Measurements from ENCODE around the gene KRT6A. TPM values are rescaled to one million over a fixed set of nuclear protein-coding genes. Genes with fewer than 3 reads are reported as not detected.

KRT6A gene
- total and polyA plus RNA-seq, 5 donors, result not detected

- 60% methylated on average over 18 of the region's 18 CpGs for WGBS
- Histone ChIP-seq H3K4me3 (ENCODE audit: low read length) (no peak overlapping the region), H3K9me3 (ENCODE audit: control insufficient read depth, low read length) (no peaks in the 10 kb centered on the region), H3K27ac (ENCODE audit: low read length) (no peak overlapping the region), H3K27me3 (ENCODE audit: control insufficient read depth, insufficient read depth) (no peaks in the 10 kb centered on the region), H3K4me1 (ENCODE audit: control insufficient read depth, insufficient read depth, low read length) (no peaks in the 10 kb centered on the region)
- DNase-seq (no peak), ATAC-seq (no peak)
- intact Hi-C loops (cut with DNase I), result no loop called here
These were observed 38.7 kb upstream of the KRT6A start for GRCh38 chr12:52531566-52532300.

GRCh38 chr12:52530905-52531304 lies 37.8 kb upstream of the KRT6A start:
- no peak overlapping the region for H3K27ac ChIP-seq (ENCODE audit: low read length)
- ATAC-seq, result no peak
- H3K27me3 ChIP-seq (ENCODE audit: control insufficient read depth, insufficient read depth), result no peaks in the 10 kb centered on the region
- H3K4me1 ChIP-seq (ENCODE audit: control insufficient read depth, insufficient read depth, low read length), result no peaks in the 10 kb centered on the region
- intact Hi-C loops (cut with DNase I), result no loop called here
- no peaks in the 10 kb centered on the region for H3K9me3 ChIP-seq (ENCODE audit: control insufficient read depth, low read length)
- no peak overlapping the region for H3K4me3 ChIP-seq (ENCODE audit: low read length)
- WGBS, result 74% methylated on average over 2 of the region's 2 CpGs
- DNase-seq, result no peak

DNA sequence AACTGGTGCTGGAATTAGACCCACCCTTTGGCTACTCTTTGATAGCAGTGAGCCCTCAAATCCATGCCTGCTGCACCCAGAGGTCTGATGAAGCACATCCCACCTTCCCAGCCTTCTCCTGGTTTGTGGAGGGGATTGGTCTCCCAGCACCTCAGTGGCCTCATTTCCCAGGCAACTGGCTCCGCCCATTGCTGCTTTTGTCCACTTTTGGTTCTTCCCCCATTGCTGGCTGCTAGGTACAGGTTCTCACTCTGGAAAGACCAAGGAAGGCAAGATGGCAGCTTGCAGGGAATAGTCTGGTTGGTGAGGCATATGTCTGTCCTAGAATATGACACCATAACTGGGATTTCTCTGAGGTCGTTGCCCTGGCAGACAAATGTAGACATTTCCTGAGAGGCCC lies 37.3 kb upstream of the KRT6A start:
- intact Hi-C loops (cut with DNase I), result no loop called here
- ATAC-seq, result no peak
- no peak overlapping the region for H3K27ac ChIP-seq (ENCODE audit: low read length)
- 62% methylated on average over 2 of the region's 2 CpGs for WGBS
- H3K27me3 ChIP-seq (ENCODE audit: control insufficient read depth, insufficient read depth), result no peaks in the 10 kb centered on the region
- H3K4me1 ChIP-seq (ENCODE audit: control insufficient read depth, insufficient read depth, low read length), result no peaks in the 10 kb centered on the region
- no peak overlapping the region for H3K4me3 ChIP-seq (ENCODE audit: low read length)
- no peak for DNase-seq
- no peaks in the 10 kb centered on the region for H3K9me3 ChIP-seq (ENCODE audit: control insufficient read depth, low read length)

GRCh38 chr12:52529846-52530245 lies 36.8 kb upstream of the KRT6A start:
- H3K4me1 ChIP-seq (ENCODE audit: control insufficient read depth, insufficient read depth, low read length), result no peaks in the 10 kb centered on the region
- H3K4me3 ChIP-seq (ENCODE audit: low read length), result no peak overlapping the region
- WGBS, result 94% methylated on average over 9 of the region's 9 CpGs
- ATAC-seq (no peak), DNase-seq (no peak)
- H3K9me3 ChIP-seq (ENCODE audit: control insufficient read depth, low read length), result no peaks in the 10 kb centered on the region
- intact Hi-C loops (cut with DNase I), result no loop called here
- no peak overlapping the region for H3K27ac ChIP-seq (ENCODE audit: low read length)
- no peaks in the 10 kb centered on the region for H3K27me3 ChIP-seq (ENCODE audit: control insufficient read depth, insufficient read depth)

- DNase-seq (no peak), ATAC-seq (no peak)
- H3K4me1 ChIP-seq (ENCODE audit: control insufficient read depth, insufficient read depth, low read length), result no peaks in the 10 kb centered on the region
- H3K27ac ChIP-seq (ENCODE audit: low read length), result no peak overlapping the region
- WGBS, result 85% methylated on average over 2 of the region's 2 CpGs
- H3K27me3 ChIP-seq (ENCODE audit: control insufficient read depth, insufficient read depth), result no peaks in the 10 kb centered on the region
- intact Hi-C loops (cut with DNase I), result no loop called here
- H3K4me3 ChIP-seq (ENCODE audit: low read length), result no peak overlapping the region
- H3K9me3 ChIP-seq (ENCODE audit: control insufficient read depth, low read length), result no peaks in the 10 kb centered on the region
These were observed 36.4 kb upstream of the KRT6A start for GRCh38 chr12:52529417-52529816.

GRCh38 chr12:52528641-52529143 lies 35.6 kb upstream of the KRT6A start:
- intact Hi-C loops (cut with DNase I), result no loop called here
- DNase-seq (no peak), ATAC-seq (no peak)
- Histone ChIP-seq H3K27me3 (ENCODE audit: control insufficient read depth, insufficient read depth) (no peaks in the 10 kb centered on the region), H3K4me3 (ENCODE audit: low read length) (no peak overlapping the region), H3K9me3 (ENCODE audit: control insufficient read depth, low read length) (no peaks in the 10 kb centered on the region), H3K4me1 (ENCODE audit: control insufficient read depth, insufficient read depth, low read length) (no peaks in the 10 kb centered on the region), H3K27ac (ENCODE audit: low read length) (no peak overlapping the region)
- WGBS, result 83% methylated on average over 8 of the region's 8 CpGs

GRCh38 chr12:52527121-52527800 lies 34.2 kb upstream of the KRT6A start:
- Histone ChIP-seq H3K4me3 (ENCODE audit: low read length) (no peak overlapping the region), H3K27ac (ENCODE audit: low read length) (no peak overlapping the region), H3K4me1 (ENCODE audit: control insufficient read depth, insufficient read depth, low read length) (no peaks in the 10 kb centered on the region), H3K9me3 (ENCODE audit: control insufficient read depth, low read length) (no peaks in the 10 kb centered on the region), H3K27me3 (ENCODE audit: control insufficient read depth, insufficient read depth) (no peaks in the 10 kb centered on the region)
- WGBS, result 50% methylated on average over 4 of the region's 4 CpGs
- intact Hi-C loops (cut with DNase I), result no loop called here
- no peak for ATAC-seq
- no peak for DNase-seq

GRCh38 chr12:52526511-52526951 lies 33.5 kb upstream of the KRT6A start:
- 65% methylated on average over 8 of the region's 8 CpGs for WGBS
- DNase-seq (no peak), ATAC-seq (no peak)
- Histone ChIP-seq H3K27me3 (ENCODE audit: control insufficient read depth, insufficient read depth) (no peaks in the 10 kb centered on the region), H3K9me3 (ENCODE audit: control insufficient read depth, low read length) (no peaks in the 10 kb centered on the region), H3K4me3 (ENCODE audit: low read length) (no peak overlapping the region), H3K27ac (ENCODE audit: low read length) (no peak overlapping the region), H3K4me1 (ENCODE audit: control insufficient read depth, insufficient read depth, low read length) (no peaks in the 10 kb centered on the region)
- intact Hi-C loops (cut with DNase I), result no loop called here

- intact Hi-C loops (cut with DNase I), result no loop called here
These were observed 32.8 kb upstream of the KRT6A start for GRCh38 chr12:52525661-52526499.

GRCh38 chr12:52524898-52525591 lies 32.0 kb upstream of the KRT6A start:
- no peaks in the 10 kb centered on the region for H3K4me1 ChIP-seq (ENCODE audit: control insufficient read depth, insufficient read depth, low read length)
- DNase-seq (no peak), ATAC-seq (no peak)
- 79% methylated on average over 5 of the region's 5 CpGs for WGBS
- intact Hi-C loops (cut with DNase I), result no loop called here
- no peaks in the 10 kb centered on the region for H3K27me3 ChIP-seq (ENCODE audit: control insufficient read depth, insufficient read depth)
- H3K4me3 ChIP-seq (ENCODE audit: low read length), result no peak overlapping the region
- no peaks in the 10 kb centered on the region for H3K9me3 ChIP-seq (ENCODE audit: control insufficient read depth, low read length)
- H3K27ac ChIP-seq (ENCODE audit: low read length), result no peak overlapping the region

More at GRCh38 chr12:52525661-52526499, 32.8 kb upstream of the KRT6A start:
- DNase-seq (no peak), ATAC-seq (no peak)
- Histone ChIP-seq H3K27me3 (ENCODE audit: control insufficient read depth, insufficient read depth) (no peaks in the 10 kb centered on the region), H3K4me1 (ENCODE audit: control insufficient read depth, insufficient read depth, low read length) (no peaks in the 10 kb centered on the region), H3K9me3 (ENCODE audit: control insufficient read depth, low read length) (no peaks in the 10 kb centered on the region), H3K4me3 (ENCODE audit: low read length) (no peak overlapping the region), H3K27ac (ENCODE audit: low read length) (no peak overlapping the region)
- 79% methylated on average over 13 of the region's 13 CpGs for WGBS
